Ecto neural progenitor cell (in vitro differentiated cells): ENCODE measurements around the gene TADA3.

Source experiments
- DNase-seq: peaks from one replicate; pipeline ENCODE4 v3.0.0-alpha.2; 2018; ENCODE audit warnings: low spot score

Gene TADA3

DNA sequence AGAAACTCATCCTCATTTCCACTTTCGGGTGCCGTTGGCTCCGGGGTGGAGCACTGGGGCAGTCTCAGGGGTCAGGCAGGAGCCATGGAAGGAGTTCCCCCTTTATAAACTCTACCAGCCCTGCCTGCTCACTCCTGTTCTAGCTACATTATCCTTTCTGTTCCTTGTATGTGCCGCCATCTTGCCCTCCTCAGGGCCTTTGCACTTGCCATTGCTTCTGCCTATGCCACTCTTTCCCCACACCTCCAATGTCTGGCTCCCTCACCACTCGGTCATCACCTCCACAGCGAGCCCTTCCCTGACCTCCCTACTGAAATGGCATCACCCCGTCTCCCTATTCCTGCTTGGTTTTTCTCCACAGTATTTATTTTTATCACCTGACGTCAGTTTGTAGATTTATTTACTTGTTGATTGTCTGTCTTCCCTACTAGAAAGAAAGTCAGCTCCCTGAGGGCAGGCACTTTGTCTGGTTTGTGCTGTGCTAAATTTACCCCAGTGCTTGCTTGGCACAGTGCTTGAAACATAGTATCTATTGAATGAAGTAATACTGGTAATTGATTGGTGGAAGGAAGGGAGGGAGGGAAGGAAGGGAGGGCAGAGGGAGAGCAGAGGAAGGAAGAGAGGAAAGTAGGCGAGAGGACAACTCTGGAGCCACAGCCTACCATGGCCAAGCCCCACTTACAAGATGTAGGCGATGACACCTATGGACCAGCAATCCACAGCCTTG, 31.3 kb downstream of the TADA3 start:
- no peak for DNase-seq

GRCh38 chr3:9757427-9757826, 34.8 kb downstream of the TADA3 start:
- no peak for DNase-seq

GRCh38 chr3:9754678-9755077, 37.6 kb downstream of the TADA3 start:
- no peak for DNase-seq

DNA sequence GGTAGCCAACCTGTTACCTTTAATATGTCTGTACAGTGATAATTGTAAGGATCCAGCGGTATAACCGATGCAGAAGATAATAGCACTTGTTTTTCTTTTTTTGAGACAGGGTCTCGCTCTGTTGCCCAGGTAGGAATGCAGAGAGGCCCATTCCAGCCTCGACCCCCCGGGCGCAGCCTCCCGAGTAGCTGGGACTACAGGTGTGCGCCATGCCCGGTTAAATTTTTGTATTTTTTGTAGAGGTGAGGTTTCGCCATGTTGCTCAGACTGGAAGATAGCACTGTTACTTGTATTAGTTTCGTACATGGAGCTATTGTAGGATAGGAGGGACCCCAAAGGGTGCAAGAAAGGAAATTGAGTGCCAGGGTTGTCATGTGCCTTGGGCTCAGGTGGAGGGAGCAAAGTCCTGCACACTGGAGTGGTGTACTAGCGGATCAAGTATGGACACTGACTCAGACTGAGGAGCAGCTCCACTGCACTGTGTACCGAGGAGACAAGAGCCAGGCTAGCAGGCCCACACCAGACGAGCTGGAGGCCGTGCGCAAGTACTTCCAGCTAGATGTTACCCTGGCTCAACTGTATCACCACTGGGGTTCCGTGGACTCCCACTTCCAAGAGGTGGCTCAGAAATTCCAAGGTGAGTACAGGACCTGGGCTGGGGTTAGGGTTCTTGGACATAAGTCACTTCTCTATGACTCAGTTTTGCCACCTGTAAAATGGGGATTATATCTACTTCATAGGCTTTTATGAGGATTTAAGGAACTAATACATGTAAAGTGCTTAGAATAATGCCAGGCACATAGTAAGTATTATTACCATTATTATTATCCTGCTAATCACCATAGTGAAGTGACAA, 41.5 kb downstream of the TADA3 start:
- no peak for DNase-seq

DNA sequence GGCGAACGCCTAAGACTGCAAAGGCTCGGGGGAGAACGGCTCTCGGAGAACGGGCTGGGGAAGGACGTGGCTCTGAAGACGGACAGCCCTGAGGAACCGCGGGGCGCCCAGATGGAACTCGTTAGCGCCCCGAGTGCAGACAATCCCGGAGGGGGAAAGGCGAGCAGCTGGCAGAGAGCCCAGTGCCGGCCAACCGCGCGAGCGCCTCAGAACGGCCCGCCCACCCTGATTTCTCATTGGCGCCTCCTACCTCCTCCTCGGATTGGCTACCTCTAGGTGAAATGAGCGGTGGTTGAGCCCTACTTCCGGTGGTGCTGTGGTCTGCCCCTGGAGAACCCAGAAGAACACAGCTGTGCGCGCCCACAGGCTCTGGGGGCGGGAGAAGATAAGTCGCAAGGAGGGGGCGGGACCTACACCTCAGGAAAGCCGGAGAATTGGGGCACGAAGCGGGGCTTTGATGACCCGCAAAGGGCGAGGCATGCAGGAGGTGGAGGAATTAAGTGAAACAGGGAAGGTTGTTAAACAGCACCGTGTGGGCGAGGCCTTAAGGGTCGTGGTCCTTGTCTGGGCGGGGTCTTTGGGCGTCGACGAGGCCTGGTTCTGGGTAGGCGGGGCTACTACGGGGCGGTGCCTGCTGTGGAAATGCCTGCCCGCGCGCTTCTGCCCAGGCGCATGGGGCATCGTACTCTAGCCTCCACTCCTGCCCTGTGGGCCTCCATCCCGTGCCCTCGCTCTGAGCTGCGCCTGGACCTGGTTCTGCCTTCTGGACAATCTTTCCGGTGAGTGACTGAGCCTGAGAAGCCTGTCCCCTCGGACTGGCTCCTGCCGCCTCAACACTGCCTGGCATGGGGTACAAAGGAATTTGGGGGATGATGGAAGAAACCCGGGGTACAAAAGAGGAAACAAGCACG, 42.4 kb downstream of the TADA3 start, which contains the start of gene OGG1:
Gene OGG1 (plus strand): TSS at position 308 of the 911 bp plus-strand sequence. CDS start 335 bp downstream, at position 643.
- peak; percentile 97 for DNase-seq

GRCh38 chr3:9749296-9749644, 43.0 kb downstream of the TADA3 start:
- no peak for DNase-seq

DNA sequence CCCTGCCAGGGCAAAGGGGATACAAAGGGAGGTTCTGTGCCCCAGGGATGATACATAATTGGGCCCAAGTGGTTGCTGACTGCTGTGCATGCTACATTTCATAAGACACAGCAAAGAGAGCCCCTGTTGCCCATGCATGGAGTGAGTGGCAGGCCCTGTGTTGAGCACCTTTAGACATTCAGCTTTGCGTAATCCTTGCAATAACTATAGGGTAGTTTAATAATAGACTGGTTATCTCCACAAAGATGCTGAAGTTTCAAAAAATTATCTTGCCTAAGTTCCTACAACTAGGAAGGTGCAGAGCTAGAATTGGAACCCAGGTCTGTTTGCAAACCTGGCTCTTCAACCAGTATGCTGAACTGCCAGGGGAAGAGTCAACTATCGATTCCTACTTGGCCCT, 44.2 kb downstream of the TADA3 start:
- no peak for DNase-seq

- no peak for DNase-seq
These were observed 45.0 kb downstream of the TADA3 start for GRCh38 chr3:9747267-9747666.

DNA sequence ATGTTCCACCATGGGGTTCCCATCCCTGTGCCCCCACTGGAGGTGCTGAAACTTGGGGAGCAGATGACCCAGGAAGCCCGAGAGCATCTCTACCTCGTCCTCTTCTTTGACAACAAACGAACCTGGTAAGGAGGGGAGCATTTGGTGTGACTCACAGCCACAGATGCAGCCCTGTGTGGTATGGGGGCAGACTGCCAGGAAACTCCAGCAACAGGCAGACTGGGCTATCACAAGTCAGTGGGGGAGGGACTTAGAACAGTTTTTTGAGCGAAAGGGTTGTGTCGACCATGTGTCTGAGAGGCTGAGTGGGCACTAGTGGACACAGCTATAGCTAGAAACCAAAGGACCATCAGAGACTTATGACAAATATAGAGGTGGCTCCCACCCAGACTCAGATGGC, 45.9 kb downstream of the TADA3 start:
- DNase-seq = no peak

GRCh38 chr3:9745521-9745920, 46.8 kb downstream of the TADA3 start:
- DNase-seq = no peak

DNA sequence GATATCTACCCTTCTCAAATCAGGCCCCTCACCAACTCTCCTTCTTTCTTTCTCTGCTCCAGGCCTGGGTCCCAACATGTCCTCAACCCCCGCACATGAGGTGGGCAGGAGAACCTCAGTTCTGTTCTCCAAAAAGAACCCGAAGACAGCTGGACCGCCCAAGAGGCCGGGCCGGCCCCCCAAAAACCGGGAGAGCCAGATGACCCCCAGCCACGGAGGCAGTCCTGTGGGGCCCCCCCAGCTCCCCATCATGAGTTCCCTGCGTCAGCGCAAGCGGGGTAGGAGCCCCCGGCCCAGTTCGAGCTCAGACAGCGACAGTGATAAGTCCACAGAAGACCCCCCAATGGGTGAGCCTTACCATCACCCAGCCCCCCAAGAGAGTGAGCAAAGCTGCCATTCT, 48.1 kb downstream of the TADA3 start:
- DNase-seq = no peak

GRCh38 chr3:9743548-9743947, 48.7 kb downstream of the TADA3 start:
- no peak for DNase-seq

GRCh38 chr3:9742560-9742959, 49.7 kb downstream of the TADA3 start:
- no peak for DNase-seq

GRCh38 chr3:9739181-9739580, 53.1 kb downstream of the TADA3 start:
- DNase-seq = no peak

GRCh38 chr3:9736831-9737230, 55.4 kb downstream of the TADA3 start:
- no peak for DNase-seq

DNA sequence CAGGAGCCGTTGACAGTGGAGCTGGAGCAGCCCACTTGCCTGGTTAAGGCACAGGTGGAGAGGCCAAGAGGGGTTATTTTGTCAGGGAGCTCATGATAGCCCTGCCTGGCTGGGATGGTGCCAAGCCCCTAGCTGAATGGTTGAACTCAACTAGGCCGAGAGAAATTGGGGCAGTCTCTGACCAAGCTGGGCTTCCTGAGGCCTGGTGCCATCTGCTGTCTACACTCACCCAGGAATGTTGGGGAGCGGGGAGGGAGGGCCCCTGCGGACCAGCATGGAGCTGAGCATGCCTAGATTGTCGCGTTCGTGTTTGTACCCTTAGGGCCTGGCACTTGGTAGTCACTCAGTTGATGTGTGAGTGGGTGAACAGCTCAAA, 59.5 kb downstream of the TADA3 start:
- DNase-seq = no peak

GRCh38 chr3:9732080-9732739, 60.1 kb downstream of the TADA3 start:
- DNase-seq = no peak

GRCh38 chr3:9731206-9732079, 60.8 kb downstream of the TADA3 start, which contains the start of gene BRPF1:
Gene BRPF1, plus strand, starts transcription at chr3:9731735. Its CDS starts 2,406 bp downstream, at chr3:9734141.
- DNase-seq = peak; percentile 99

GRCh38 chr3:9730657-9731205, 61.5 kb downstream of the TADA3 start:
- no peak for DNase-seq
